Stimulated activated CD8-positive, alpha-beta memory T cell treated with anti-CD3 and anti-CD28 coated beads, Interleukin-15, amount 100 ng/mL, for 24 hours (primary cell): Measurements from ENCODE around the gene RASSF7.

Experiments used
- DNase-seq: peaks from one replicate; pipeline ENCODE4 v3.0.0-alpha.2; 2020; ENCODE audit warnings: low read depth

Gene RASSF7

GRCh38 chr11:551596-551995, 9.2 kb upstream of the RASSF7 start:
- no peak for DNase-seq

DNA sequence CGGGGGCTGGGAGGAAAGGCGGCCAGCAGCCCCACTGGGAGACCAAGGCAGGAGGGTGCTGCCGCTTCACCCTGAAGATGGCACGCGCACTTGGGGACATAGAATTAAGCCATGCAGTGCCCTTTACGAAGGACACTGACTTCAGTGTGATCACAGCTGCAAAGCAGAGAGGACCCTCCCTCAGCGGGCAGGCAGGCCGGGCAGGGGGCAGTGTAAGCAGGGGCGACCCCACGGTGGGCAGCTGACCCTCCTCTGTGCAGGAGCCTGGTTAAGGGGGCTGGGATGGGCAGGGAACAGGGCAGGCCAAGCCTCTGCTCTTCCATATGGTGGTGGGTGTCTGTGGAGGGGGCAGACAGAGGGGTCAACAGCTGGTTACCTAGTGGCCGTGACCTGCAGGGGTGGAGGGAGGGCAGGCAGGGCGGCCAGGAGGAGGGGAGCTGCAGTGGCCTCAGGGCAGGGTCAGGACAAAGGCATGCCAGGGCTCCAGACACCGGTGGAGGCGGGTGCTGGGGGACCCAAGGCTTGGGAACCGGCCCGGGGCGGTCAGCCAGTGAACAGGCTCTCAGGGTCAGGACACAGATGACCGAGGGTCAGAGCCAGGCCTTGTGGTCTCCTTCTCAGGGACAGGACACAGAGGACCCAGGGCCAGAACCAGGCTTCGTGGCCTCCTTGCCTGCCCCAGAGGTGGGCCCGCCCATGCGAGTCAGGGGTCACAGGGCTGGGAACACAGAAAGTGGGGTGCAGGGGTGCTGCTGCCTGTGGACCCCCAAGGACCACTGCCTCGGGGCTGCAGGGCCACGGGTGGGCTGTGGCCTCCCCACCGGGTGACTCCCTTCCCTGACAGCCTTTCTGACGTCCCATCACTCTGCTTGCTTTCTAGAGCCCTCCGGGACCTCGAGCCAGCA, 7.4 kb upstream of the RASSF7 start:
- DNase-seq = no peak

GRCh38 chr11:553988-554340, 6.8 kb upstream of the RASSF7 start:
- DNase-seq = no peak

DNA sequence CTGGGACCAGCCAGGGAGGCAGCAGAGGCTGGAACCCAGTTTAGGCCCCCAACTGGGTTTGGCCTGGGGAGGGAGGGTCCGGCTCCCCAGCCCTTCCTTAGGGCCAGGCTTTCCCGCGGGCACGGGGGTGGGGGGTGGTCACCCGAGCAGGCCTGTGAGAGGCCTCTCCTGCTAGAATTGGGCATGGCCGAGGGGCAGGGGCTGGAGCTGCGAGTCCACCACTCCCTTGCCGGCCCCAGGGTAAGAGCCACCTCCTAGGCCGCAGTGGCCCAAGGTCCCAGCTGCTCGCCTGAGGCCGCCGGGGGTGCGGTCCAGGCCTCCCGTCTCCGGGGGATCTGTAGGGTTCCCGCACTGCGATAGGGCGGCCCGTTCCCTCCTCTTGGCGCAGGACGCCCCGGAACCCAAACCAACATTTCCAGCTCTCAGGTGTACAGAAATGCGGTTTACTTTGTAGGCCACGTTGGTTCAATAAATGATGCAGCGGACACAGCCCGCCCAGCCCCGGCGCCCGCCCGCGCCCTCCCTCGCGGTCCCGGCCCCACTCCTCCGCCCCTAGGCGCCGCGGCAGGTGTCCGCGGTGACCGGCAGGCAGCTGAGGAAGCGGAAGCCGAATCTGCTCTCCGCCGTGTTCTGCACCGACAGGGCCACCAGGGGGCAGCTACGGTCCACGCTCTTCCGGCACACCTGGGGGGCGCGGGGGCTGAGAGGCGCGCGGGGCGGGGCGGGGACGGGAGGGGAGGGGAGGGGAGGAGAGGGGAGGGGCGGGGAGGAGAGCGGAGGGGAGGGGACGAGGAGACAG, 6.1 kb upstream of the RASSF7 start:
- no peak for DNase-seq

- no peak for DNase-seq
These were observed 5.5 kb upstream of the RASSF7 start for GRCh38 chr11:555227-555779.

GRCh38 chr11:555780-556661, 4.7 kb upstream of the RASSF7 start:
- DNase-seq = no peak

DNA sequence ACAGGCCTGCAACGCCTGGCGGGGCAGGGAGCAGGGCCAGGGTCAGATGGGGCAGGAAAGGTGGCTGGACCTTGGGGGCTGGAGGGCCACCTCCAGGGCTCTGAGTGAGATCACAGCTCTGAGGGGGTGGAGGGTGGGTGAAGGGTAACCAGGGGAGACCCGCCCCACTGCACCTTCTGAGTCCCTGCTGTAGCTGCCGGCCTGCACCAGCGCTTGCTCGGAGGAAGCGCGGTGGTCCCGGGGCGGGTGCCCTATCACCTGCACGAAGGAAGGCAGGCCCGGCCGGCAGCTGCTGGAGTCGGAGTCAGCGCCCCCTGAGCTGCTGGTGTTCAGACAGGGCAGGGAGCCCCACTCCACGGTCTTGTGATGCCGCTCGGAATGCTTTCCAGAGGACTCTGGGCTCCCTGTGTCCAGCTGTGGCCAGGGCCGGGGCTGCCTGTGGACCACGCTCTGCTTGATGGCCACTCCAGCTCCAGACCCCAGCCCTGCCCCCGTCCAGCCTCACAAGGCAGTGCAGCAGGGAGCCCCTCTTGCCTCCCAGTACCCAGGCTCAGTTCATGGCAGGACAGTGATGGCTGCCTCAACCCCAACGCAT, 4.0 kb upstream of the RASSF7 start:
- DNase-seq = no peak

GRCh38 chr11:557328-558132, 3.2 kb upstream of the RASSF7 start:
- DNase-seq = no peak

DNA sequence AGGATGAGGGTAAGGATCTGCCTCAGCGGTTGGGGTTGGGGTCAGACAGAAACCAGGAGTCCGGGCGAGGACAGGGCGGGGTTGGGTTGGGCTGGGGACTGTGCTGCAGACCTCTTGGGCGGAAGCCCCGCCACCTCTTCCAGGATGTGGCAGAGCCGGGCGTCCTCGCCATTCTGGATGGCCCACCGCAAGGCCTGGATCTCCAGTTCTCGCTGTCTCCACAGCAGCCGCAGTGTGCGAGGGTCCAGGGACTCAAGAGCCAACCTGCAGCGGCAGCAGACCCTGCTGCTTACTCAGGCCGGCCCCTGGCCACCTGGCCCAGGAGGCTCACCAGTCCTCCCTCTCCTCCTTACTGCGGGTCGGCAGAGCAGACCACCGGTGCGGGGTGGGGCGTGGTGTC, 2.3 kb upstream of the RASSF7 start:
- DNase-seq = no peak

- DNase-seq = no peak
These were observed 1.6 kb upstream of the RASSF7 start for GRCh38 chr11:559020-559620.

- DNase-seq = no peak
These were observed 962 bp upstream of the RASSF7 start for GRCh38 chr11:559712-560304.

DNA sequence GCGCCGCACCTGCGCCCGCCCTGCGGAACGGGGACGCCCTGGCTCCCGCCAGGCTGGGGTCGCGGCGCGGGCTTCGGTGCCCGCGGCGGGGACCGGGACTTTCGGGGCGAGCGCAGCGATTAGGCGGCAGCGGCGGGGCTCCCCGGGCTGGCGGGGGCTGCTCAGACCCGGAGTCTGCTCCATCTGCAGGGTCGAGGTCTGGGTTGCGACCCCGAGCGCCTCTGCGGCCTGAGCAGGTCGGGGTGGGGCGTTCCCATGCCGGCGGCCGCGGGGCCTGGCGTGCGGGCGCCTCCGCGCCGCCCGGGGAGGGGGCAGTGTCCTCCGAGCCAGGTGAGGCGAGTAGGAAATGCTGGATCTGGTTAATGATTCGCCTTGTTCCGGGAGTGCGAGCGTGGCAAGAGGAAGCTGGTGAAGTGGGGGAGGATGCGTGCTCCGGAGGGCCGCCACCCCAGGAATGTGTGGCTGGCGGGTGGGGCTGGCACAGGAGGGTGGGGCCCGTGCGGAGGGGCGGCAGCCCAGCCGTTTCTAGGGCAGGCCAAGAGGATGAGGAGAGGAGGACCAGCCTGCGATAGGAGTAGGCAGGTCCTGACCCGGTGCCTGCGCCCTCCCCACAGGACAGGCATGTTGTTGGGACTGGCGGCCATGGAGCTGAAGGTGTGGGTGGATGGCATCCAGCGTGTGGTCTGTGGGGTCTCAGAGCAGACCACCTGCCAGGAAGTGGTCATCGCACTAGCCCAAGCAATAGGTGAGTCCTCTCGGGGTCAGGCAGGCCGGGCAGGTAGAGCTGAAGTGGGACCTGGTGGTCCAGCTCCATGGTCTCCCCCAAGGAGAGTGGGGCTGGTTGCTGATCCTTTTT, 606 bp downstream of the RASSF7 start:
- no peak for DNase-seq

DNA sequence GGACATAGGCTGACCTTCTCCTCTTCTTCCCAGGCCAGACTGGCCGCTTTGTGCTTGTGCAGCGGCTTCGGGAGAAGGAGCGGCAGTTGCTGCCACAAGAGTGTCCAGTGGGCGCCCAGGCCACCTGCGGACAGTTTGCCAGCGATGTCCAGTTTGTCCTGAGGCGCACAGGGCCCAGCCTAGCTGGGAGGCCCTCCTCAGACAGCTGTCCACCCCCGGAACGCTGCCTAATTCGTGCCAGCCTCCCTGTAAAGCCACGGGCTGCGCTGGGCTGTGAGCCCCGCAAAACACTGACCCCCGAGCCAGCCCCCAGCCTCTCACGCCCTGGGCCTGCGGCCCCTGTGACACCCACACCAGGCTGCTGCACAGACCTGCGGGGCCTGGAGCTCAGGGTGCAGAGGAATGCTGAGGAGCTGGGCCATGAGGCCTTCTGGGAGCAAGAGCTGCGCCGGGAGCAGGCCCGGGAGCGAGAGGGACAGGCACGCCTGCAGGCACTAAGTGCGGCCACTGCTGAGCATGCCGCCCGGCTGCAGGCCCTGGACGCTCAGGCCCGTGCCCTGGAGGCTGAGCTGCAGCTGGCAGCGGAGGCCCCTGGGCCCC, 1.4 kb downstream of the RASSF7 start:
- DNase-seq = no peak

DNA sequence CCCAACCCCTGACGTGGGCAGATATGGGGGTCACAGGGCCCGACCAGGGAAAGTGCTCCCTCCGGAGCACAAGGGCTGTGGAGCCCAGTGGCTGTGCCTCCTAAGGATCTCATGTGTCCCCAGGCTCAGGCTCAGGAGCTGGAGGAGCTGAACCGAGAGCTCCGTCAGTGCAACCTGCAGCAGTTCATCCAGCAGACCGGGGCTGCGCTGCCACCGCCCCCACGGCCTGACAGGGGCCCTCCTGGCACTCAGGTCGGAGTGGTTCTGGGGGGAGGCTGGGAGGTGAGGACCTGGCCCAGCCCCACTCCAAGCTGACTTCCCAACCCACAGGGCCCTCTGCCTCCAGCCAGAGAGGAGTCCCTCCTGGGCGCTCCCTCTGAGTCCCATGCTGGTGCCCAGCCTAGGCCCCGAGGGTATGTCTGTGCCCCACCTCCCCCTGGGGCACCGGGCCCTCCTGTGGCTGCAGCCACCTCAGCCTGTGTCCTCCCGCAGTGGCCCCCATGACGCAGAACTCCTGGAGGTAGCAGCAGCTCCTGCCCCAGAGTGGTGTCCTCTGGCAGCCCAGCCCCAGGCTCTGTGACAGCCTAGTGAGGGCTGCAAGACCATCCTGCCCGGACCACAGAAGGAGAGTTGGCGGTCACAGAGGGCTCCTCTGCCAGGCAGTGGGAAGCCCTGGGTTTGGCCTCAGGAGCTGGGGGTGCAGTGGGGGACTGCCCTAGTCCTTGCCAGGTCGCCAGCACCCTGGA, 2.5 kb downstream of the RASSF7 start:
- no peak for DNase-seq

DNA sequence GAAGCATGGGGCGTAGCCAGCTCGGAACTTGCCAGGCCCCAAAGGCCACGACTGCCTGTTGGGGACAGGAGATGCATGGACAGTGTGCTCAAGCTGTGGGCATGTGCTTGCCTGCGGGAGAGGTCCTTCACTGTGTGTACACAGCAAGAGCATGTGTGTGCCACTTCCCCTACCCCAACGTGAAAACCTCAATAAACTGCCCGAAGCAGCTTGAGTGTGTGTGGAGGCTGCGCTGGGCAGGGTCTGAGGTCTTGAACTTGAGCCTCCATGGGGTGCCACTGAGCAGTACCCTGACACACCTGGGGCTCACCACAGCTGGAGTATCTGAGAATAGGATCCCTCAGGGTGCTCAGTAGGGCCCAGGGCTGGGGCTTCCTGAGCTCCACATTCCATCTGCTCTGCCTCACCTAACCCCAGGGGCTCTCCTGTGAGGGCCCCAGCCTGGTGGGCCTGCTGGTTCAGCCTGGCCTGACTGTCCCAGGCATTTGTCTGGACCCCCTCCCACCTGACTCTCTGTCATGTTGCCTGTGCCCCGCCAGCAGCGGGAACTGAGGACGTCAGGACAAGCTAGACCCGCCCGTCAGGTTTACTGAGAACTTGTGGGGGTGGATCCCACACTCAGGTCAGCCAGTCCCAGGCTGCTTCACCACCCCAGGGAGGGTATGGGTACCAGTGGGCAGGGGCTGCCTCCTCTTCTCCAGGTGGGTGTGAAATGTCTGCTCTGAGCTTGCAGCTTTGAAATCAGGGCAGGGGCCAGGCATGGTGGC, 3.2 kb downstream of the RASSF7 start:
- DNase-seq = no peak

DNA sequence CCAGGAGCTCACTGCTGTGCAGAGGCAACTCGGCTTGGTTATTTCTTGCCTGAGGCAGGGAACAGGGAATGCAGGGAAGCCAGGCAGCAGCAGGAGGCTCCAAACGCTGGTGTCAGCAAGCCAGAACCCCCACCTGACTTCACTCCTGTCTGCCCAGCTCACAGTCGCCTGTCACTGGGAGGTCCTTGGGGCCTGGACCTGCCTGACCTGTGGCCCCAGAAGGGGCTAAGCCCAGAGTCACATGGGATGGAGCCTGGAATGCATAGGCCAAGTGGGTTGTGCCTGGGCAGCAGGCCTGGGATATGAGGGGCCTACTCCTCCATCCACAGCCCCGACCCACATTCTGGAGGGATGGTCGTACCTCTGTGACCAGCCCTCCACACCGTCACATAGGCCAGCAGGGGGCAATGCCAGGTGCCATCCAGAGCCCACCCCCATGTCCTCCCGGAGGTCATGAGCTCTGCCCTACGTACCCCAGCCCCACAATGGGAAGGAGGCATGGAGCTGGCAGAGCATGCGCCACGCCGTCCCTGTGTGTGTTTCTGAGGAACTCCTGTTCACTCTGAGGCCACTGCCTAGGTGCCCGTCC, 5.2 kb downstream of the RASSF7 start:
- no peak for DNase-seq
